ENCODE data around the gene SHKBP1. TPM values are rescaled to one million over a fixed set of nuclear protein-coding genes. Genes with fewer than 3 reads are reported as not detected.

SHKBP1 gene
- total and polyA plus RNA-seq, 9 of the 15 experiments (the other 6 are each of a cell fraction or from before 2014, with no cell fraction given) = 1.2 to 58.1 (median 22.3) TPM

- TF ChIP-seq, protein P1, sequence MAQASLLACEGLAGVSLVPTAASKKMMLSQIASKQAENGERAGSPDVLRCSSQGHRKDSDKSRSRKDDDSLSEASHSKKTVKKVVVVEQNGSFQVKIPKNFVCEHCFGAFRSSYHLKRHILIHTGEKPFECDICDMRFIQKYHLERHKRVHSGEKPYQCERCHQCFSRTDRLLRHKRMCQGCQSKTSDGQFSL (CRISPR knock-in tag; IDR thresholded peaks at IDR 0.05) = 0 out of 2 replicates have a peak, but pooled peaks have one; percentile 39
- TF ChIP-seq, protein P1 (tag; IDR thresholded peaks at IDR 0.05) = peak in 1 of 2 experiments; percentile 79; a peak in 2 of 4 replicates
- TF ChIP-seq RHOXF2B (CRISPR knock-in tag; conservative IDR thresholded peaks at IDR 0.05) (no peak), SRSF7 (optimal IDR thresholded peaks at IDR 0.05; ENCODE audit: low read depth, low read length) (no peak), CREB1 (IDR thresholded peaks at IDR 0.05) (peak; percentile 70), CREB1 (CRISPR knock-in tag; IDR thresholded peaks at IDR 0.05) (no peak), EZH2 (IDR thresholded peaks at IDR 0.05; ENCODE audit: borderline replicate concordance, low read depth, low read length) (no peak), ARHGAP35 (IDR thresholded peaks at IDR 0.05; ENCODE audit: partially characterized antibody) (no peak), ZNF134 (CRISPR knock-in tag; conservative IDR thresholded peaks at IDR 0.05) (0 out of 2 replicates have a peak, but pooled peaks have one; percentile 31), TFE3 (CRISPR knock-in tag; IDR thresholded peaks at IDR 0.05) (no peak), ZSCAN32 (CRISPR knock-in tag; IDR thresholded peaks at IDR 0.05) (no peak), ETV5 (CRISPR knock-in tag; IDR thresholded peaks at IDR 0.05; ENCODE audit: low read depth) (no peak), NR2C1 (IDR thresholded peaks at IDR 0.05) (peak; percentile 60; the same call in 1 of the 2 replicates), NR2C1 (tag; IDR thresholded peaks at IDR 0.05) (peak; percentile 84), FOXP1 (CRISPR knock-in tag; IDR thresholded peaks at IDR 0.05) (no peak), KDM5B (IDR thresholded peaks at IDR 0.05; ENCODE audit: insufficient replicate concordance, low read depth, low read length) (no peak), ZNF253 (CRISPR knock-in tag; conservative IDR thresholded peaks at IDR 0.05) (no peak), HDAC6 (IDR thresholded peaks at IDR 0.05; ENCODE audit: low read depth, low read length) (no peak), CCAR2 (IDR thresholded peaks at IDR 0.05; ENCODE audit: low read depth, low read length) (no peak), FIP1L1 (IDR thresholded peaks at IDR 0.05; ENCODE audit: low read depth, low read length, poor library complexity, severe bottlenecking) (no peak), SPI1 (IDR thresholded peaks at IDR 0.05; ENCODE audit: borderline replicate concordance, low read depth, low read length) (peak; percentile 82), TAF9B (IDR thresholded peaks at IDR 0.05; ENCODE audit: partially characterized antibody) (no peak), HNRNPL (IDR thresholded peaks at IDR 0.05; ENCODE audit: low read depth, low read length) (no peak), SRSF1 (IDR thresholded peaks at IDR 0.05; ENCODE audit: low read depth, low read length) (no peak), CBX3 (IDR thresholded peaks at IDR 0.05; ENCODE audit: borderline replicate concordance in 1 of 2, low read length in 2 of 2) (no peak), NBN (IDR thresholded peaks at IDR 0.05; ENCODE audit: low read depth) (no peak), MAZ (CRISPR knock-in tag; conservative IDR thresholded peaks at IDR 0.05 in 1 of 2, IDR thresholded peaks at IDR 0.05 in 1 of 2) (no peak; a peak in 1 of 4 replicates)
- TF ChIP-seq, protein P2, sequence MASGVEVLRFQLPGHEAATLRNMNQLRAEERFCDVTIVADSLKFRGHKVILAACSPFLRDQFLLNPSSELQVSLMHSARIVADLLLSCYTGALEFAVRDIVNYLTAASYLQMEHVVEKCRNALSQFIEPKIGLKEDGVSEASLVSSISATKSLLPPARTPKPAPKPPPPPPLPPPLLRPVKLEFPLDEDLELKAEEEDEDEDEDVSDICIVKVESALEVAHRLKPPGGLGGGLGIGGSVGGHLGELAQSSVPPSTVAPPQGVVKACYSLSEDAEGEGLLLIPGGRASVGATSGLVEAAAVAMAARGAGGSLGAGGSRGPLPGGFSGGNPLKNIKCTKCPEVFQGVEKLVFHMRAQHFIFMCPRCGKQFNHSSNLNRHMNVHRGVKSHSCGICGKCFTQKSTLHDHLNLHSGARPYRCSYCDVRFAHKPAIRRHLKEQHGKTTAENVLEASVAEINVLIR (CRISPR knock-in tag; IDR thresholded peaks at IDR 0.05) = no peak
Observed at GRCh38 chr19:40578442-40578908, 1.8 kb downstream of the SHKBP1 start (continued).

All from K562 (cell line).